Gastrocnemius medialis (tissue), 4 donors: ENCODE measurements around the gene PLAC8.

Experiments used
- CTCF ChIP-seq, 5 experiments: fragments of 450-650 bp in 3 of 5; fragments of 200-600 bp in 2 of 5; sonication (generic) in 2 of 5; IDR thresholded peaks in 4 of 5; conservative IDR thresholded peaks in 1 of 5; 1 replicate in 4 of 5; 2 replicates in 1 of 5; pipeline ENCODE4 v1.5.1; 2016 to 2019; ENCODE audit warnings: antibody characterized with exemption in 5 of 5, mild to moderate bottlenecking in 3 of 5, moderate library complexity in 3 of 5
- POLR2A ChIP-seq, 2 donors: fragments of 450-650 bp; IDR thresholded peaks; one replicate each; pipeline ENCODE4 v1.6.1; 2017; ENCODE audit warnings: antibody characterized with exemption in 2 of 2, mild to moderate bottlenecking in 2 of 2, moderate library complexity in 2 of 2

- no peak for TF ChIP-seq CTCF (IDR thresholded peaks at IDR 0.05 in 4 of 5, conservative IDR thresholded peaks at IDR 0.05 in 1 of 5)
- TF ChIP-seq POLR2A (IDR thresholded peaks at IDR 0.05), result no peak
Observed at GRCh38 chr4:83112678-83113428, 1.7 kb downstream of the PLAC8 start.
